ENCODE data around the gene GMPPA. TPM values are rescaled to one million over a fixed set of nuclear protein-coding genes. Genes with fewer than 3 reads are reported as not detected.

Gene GMPPA
- total RNA-seq, 6 experiments from 2014 or later, result 21.7 to 54.1 (median 40.2) TPM

- WGBS (ENCODE audit: insufficient coverage, low coverage, low lambda C conversion rate, missing lambda C conversion rate), result 17% methylated on average over 10 of the region's 10 CpGs
- H3K27me3 ChIP-seq, result no peaks in the 10 kb centered on the region
- peaks cover 0 to 13% (median 3%) of the 10 kb centered on the region in 4 donors for H3K4me1 ChIP-seq
- H3K36me3 ChIP-seq, result no peaks in the 10 kb centered on the region
- no peak overlapping the region for H3K4me3 ChIP-seq
- no peaks in the 10 kb centered on the region for H3K9me3 ChIP-seq
- TF ChIP-seq POLR2A (IDR thresholded peaks at IDR 0.05), result no peak
- TF ChIP-seq CTCF (IDR thresholded peaks at IDR 0.05), result peak in 1 of 4 donors; percentile 47
- no peak for DNase-seq
- H3K27ac ChIP-seq, result no peak overlapping the region
- ATAC-seq, result no peak
- intact Hi-C loops (cut with DNase I), result no loop called here
Observed at GRCh38 chr2:219494952-219495530, 3.6 kb upstream of the GMPPA start.

- DNase-seq, result peak in 1 of 3 donors; percentile 53
- no peak for TF ChIP-seq POLR2A (IDR thresholded peaks at IDR 0.05)
- peak in 3 of 4 donors; percentile 43 to 53 (median 53) for TF ChIP-seq CTCF (IDR thresholded peaks at IDR 0.05)
- intact Hi-C loops (cut with DNase I), result no loop called here
- Histone ChIP-seq H3K4me1 (peaks cover 0 to 13% (median 3%) of the 10 kb centered on the region in 4 donors), H3K9me3 (no peaks in the 10 kb centered on the region), H3K27me3 (no peaks in the 10 kb centered on the region), H3K4me3 (no peak overlapping the region), H3K27ac (no peak overlapping the region), H3K36me3 (no peaks in the 10 kb centered on the region)
- 0% methylated on average over 4 of the region's 14 CpGs for WGBS (ENCODE audit: insufficient coverage, low coverage, low lambda C conversion rate, missing lambda C conversion rate)
- ATAC-seq, result peak in 1 of 4 donors; percentile 7
Observed at GRCh38 chr2:219495531-219496122, 3.1 kb upstream of the GMPPA start.

- H3K27me3 ChIP-seq, result no peaks in the 10 kb centered on the region
- DNase-seq (no peak), ATAC-seq (no peak)
- H3K27ac ChIP-seq, result no peak overlapping the region
- WGBS (ENCODE audit: insufficient coverage, low coverage, low lambda C conversion rate, missing lambda C conversion rate), result 46% methylated on average over 4 of the region's 20 CpGs
- H3K4me3 ChIP-seq, result no peak overlapping the region
- intact Hi-C loops (cut with DNase I), result no loop called here
- peaks cover 0 to 13% (median 3%) of the 10 kb centered on the region in 4 donors for H3K4me1 ChIP-seq
- H3K36me3 ChIP-seq, result no peaks in the 10 kb centered on the region
- TF ChIP-seq POLR2A (IDR thresholded peaks at IDR 0.05) (no peak), CTCF (IDR thresholded peaks at IDR 0.05) (no peak)
- H3K9me3 ChIP-seq, result no peaks in the 10 kb centered on the region
Observed at GRCh38 chr2:219496247-219496824, 2.4 kb upstream of the GMPPA start.

GRCh38 chr2:219496825-219497494 lies 1.7 kb upstream of the GMPPA start:
- Histone ChIP-seq H3K27me3 (no peaks in the 10 kb centered on the region), H3K36me3 (no peaks in the 10 kb centered on the region), H3K9me3 (no peaks in the 10 kb centered on the region), H3K4me1 (peaks cover 0 to 13% (median 3%) of the 10 kb centered on the region in 4 donors), H3K27ac (no peak overlapping the region), H3K4me3 (peak overlapping the region in 1 of 3 donors; percentile 83)
- intact Hi-C loops (cut with DNase I), result no loop called here
- no peak for DNase-seq
- TF ChIP-seq POLR2A (IDR thresholded peaks at IDR 0.05) (no peak), CTCF (IDR thresholded peaks at IDR 0.05) (no peak)
- 20% methylated on average over 15 of the region's 61 CpGs for WGBS (ENCODE audit: insufficient coverage, low coverage, low lambda C conversion rate, missing lambda C conversion rate)
- ATAC-seq, result no peak

All from right lobe of liver (tissue), 6 donors.